ENCODE measurements around the gene BMP8A. TPM values are rescaled to one million over a fixed set of nuclear protein-coding genes. Genes with fewer than 3 reads are reported as not detected.
"Not testable (repeated sequence)": the region's sequence is repeated elsewhere in the genome, so short reads cannot be mapped to it uniquely, and the experiment has no call there.

BMP8A gene
- total and polyA plus RNA-seq, 8 donors = 0.26 to 6.0 (median 1.5) TPM

DNA sequence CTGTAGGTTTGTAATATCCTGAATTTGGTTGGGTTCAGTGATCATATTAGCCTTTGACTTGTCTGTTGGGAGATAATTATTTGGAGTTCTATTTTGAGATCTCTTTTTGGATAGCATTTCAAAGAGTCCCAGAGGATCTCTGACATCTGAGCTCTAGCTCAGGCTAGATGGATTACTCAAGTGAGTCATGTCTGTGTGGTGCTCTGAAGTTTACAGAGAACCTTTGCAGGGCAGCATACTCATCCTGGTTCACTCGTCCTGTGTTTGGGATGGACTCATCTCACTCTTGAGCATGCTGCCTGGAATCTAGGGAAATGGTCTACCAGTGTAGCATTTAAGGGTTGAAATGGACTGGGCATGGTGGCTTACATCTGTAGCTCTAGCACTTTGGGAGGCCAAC is 29.4 kb upstream of the BMP8A start:
- intact Hi-C loops (cut with DNase I) = no loop called here
- no peak for TF ChIP-seq CTCF (IDR thresholded peaks at IDR 0.05)
- DNase-seq (no peak), FAIRE-seq (no peak), ATAC-seq (no peak)
- no peaks in the 10 kb centered on the region for H3K4me1 ChIP-seq
- no peak overlapping the region for H3K4me3 ChIP-seq
- H3K36me3 ChIP-seq = peaks cover 0 to 96% (median 50%) of the 10 kb centered on the region in 3 donors
- H3K9me3 ChIP-seq = no peaks in the 10 kb centered on the region
- WGBS, 2 donors = 70 to 83% methylated on average over 1 of the region's 1 CpG
- no peaks in the 10 kb centered on the region for H3K27me3 ChIP-seq
- H3K27ac ChIP-seq = no peak overlapping the region

DNA sequence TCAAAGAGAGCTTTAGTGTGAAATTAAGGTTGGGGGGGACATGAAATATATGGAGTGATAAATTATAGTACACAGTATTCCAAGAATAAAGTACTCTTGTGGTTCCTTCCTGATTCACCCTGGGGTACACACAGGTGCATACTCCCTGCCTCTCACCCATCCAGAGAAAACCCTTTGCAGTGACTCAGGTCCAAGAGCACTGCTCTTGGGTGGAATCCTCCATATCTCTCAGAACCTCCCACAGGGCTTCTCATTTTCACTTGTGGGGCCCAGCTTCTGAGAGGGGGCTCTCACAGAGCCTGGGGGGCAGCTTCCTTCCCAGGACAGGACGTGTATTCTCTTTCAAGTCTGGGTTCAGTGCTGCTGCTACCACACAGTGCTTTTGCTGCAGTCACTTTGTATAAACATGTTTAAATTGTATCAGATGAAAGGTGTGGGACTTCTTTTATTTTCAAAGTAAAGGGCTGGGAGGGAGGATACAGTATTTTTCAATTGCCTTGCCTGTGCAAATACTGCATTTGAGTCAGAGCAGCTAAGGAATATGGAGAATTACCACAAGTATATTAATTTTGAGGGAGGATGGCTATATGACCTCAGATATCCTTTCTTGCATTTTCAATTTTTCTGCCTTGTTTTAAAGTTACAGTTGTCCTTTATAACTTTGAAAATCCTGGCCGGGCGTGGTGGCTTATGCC is 24.9 kb upstream of the BMP8A start:
- no peak for TF ChIP-seq CTCF (IDR thresholded peaks at IDR 0.05)
- no peak for DNase-seq

GRCh38 chr1:39467108-39467720 is 24.2 kb upstream of the BMP8A start:
- H3K4me3 ChIP-seq; H3K9me3 ChIP-seq; ATAC-seq; intact Hi-C loops (cut with DNase I); DNase-seq; FAIRE-seq; H3K27ac ChIP-seq; H3K4me1 ChIP-seq; H3K27me3 ChIP-seq: not testable (repeated sequence)
- WGBS, 2 donors = 85 to 93% methylated on average over 16 of the region's 16 CpGs
- peaks cover 5 to 77% (median 37%) of the 10 kb centered on the region in 3 donors for H3K36me3 ChIP-seq

More for the DNA sequence above, 24.9 kb upstream of the BMP8A start:
- H3K9me3 ChIP-seq = no peaks in the 10 kb centered on the region
- no peak for FAIRE-seq
- H3K4me3 ChIP-seq = no peak overlapping the region
- 90 to 93% methylated on average over 3 of the region's 3 CpGs for WGBS, 2 donors
- intact Hi-C loops (cut with DNase I) = no loop called here
- no peak overlapping the region for H3K27ac ChIP-seq
- no peak for ATAC-seq
- H3K36me3 ChIP-seq = peaks cover 5 to 83% (median 40%) of the 10 kb centered on the region in 3 donors
- no peaks in the 10 kb centered on the region for H3K4me1 ChIP-seq
- no peaks in the 10 kb centered on the region for H3K27me3 ChIP-seq

GRCh38 chr1:39469150-39469549 is 22.3 kb upstream of the BMP8A start:
- DNase-seq = no peak
- Histone ChIP-seq H3K9me3 (no peaks in the 10 kb centered on the region), H3K36me3 (peaks cover 5 to 57% (median 22%) of the 10 kb centered on the region in 3 donors), H3K4me3 (no peak overlapping the region), H3K27ac (no peak overlapping the region), H3K4me1 (no peaks in the 10 kb centered on the region), H3K27me3 (no peaks in the 10 kb centered on the region)
- FAIRE-seq = no peak
- intact Hi-C loops (cut with DNase I) = no loop called here
- ATAC-seq = no peak
- TF ChIP-seq CTCF (IDR thresholded peaks at IDR 0.05) = no peak
- WGBS, 2 donors = 80 to 91% methylated on average over 3 of the region's 3 CpGs

GRCh38 chr1:39470040-39470439 is 21.4 kb upstream of the BMP8A start:
- H3K4me3 ChIP-seq = no peak overlapping the region
- no peak for TF ChIP-seq CTCF (IDR thresholded peaks at IDR 0.05)
- no peak overlapping the region for H3K27ac ChIP-seq
- intact Hi-C loops (cut with DNase I) = no loop called here
- peaks cover 0 to 3% (median 0%) of the 10 kb centered on the region in 3 donors for H3K4me1 ChIP-seq
- no peaks in the 10 kb centered on the region for H3K9me3 ChIP-seq
- no peaks in the 10 kb centered on the region for H3K27me3 ChIP-seq
- FAIRE-seq = no peak
- peaks cover 5 to 49% (median 16%) of the 10 kb centered on the region in 3 donors for H3K36me3 ChIP-seq
- ATAC-seq = no peak
- DNase-seq = no peak

All from pancreas (tissue), 10 donors.